Naive thymus-derived CD8-positive, alpha-beta T cell (primary cell): ENCODE results near the gene ABTB2. TPM values are rescaled to one million over a fixed set of nuclear protein-coding genes. Genes with fewer than 3 reads are reported as not detected.

Source experiments
- ATAC-seq, 2 donors: fragments of 150-1000 bp; cut with Tn5 transposase in 1 of 2; sonication (Bioruptor Pico), chemical (Tn5 transposase) in 1 of 2; 1 replicate in 1 of 2; 2 replicates in 1 of 2; pipeline ENCODE4 v1.10.0; 2021; ENCODE audit warnings: mild to moderate bottlenecking in 2 of 2, moderate library complexity in 2 of 2
- POLR2A ChIA-PET: fragments of 350-600 bp; sonication (Branson Sonifier 250); formaldehyde crosslinking; loops from one replicate; lab custom pipeline; 2021; ENCODE audit warnings: antibody characterized with exemption; lab: Charles Lee
- DNase-seq, 10 donors: peaks; one replicate each; pipeline versions ENCODE4 v3.0.0 to v3.0.0-alpha.2; 2020 to 2022
- H3K27ac Mint-ChIP-seq, 10 donors: one replicate each; pipeline ENCODE4 v1.8.0; 2020 to 2022; ENCODE audit warnings: mild to moderate bottlenecking in 10 of 10, mixed read lengths in 10 of 10, moderate library complexity in 4 of 10, inconsistent platforms in 1 of 10
- H3K27me3 Mint-ChIP-seq, 5 donors: one replicate each; pipeline ENCODE4 v1.8.0; 2021 to 2022; ENCODE audit warnings: mixed read lengths in 5 of 5
- H3K36me3 Mint-ChIP-seq, 3 donors: one replicate each; pipeline ENCODE4 v1.8.0; 2020 to 2022; ENCODE audit warnings: mixed read lengths in 3 of 3, mild to moderate bottlenecking in 2 of 3, inconsistent platforms in 1 of 3
- H3K4me1 Mint-ChIP-seq, 4 donors: one replicate each; pipeline ENCODE4 v1.8.0; 2021 to 2022; ENCODE audit warnings: mixed read lengths in 4 of 4
- H3K4me3 Mint-ChIP-seq, 10 donors: one replicate each; pipeline ENCODE4 v1.8.0; 2020 to 2022; ENCODE audit warnings: mild to moderate bottlenecking in 10 of 10, mixed read lengths in 10 of 10, moderate library complexity in 6 of 10, inconsistent platforms in 1 of 10
- H3K9me3 Mint-ChIP-seq, 9 donors: one replicate each; pipeline ENCODE4 v1.8.0; 2020 to 2022; ENCODE audit warnings: mixed read lengths in 9 of 9, mild to moderate bottlenecking in 3 of 9, inconsistent platforms in 1 of 9, moderate library complexity in 1 of 9
- polyA plus RNA-seq, 3 donors: library from polyadenylated mRNA; unstranded; fragments of 300-500 nt; fragmentation: Illumina TruSeq; gene quantifications; one replicate each; pipeline ENCODE4 v1.2.3, GENCODE V29; 2021
- total RNA-seq, 8 experiments: library from RNA in 2 of 8; stranded (reverse) in 2 of 8; gene quantifications; one replicate each; pipeline ENCODE4 v1.2.3 and lab custom pipeline; 2021 to 2026

The ABTB2 gene
- total and polyA plus RNA-seq, 5 experiments from 2014 or later: 0.05 to 0.81 (median 0.69) TPM; not detected in 2

DNA sequence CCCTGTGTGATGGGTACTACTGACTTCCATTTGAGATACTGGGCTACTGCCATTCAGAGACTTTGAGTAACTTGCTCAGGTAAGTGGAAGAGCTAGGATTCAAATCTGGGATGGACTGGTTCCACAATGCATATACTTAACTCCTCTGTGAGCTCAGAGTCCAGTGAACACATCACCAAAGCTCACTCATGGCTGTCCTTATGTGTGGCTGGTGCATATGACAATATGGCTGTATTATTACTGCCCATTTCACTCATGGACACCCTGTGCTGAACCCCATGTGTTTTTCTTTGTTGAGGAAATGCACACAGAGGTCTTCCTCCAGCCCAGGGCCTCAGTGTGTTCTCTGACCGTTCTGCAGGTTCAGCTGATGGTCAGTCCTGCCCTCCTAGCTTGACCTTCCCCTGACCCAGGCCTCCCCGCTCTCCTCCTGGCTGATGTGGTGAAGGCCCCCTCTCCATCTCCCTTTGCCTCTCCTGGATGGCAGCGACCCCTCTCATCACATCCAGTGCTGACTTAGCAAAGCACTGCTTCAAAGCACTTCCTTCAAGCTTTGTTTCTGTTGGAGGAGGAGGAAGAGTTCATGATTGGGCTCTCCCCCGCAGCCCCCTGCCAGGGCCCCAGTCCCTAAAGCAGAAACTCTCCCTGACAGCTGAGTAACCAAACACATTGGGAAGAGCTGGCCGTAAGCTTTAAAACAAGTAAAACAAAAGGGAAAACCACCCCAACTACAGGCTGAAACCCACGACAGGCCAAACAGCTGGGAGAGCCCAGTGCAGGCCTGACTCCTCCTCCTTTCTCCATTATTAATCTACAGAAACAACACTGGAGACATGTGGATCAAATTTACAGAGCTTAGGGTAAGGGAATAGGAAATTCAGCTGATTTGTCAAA lies 151.2 kb downstream of the ABTB2 start:
- ATAC-seq (no peak), DNase-seq (peak in 1 of 10 donors; percentile 42)
- H3K27ac Mint-ChIP-seq: peak overlapping the region in 2 of 10 donors; percentile 66 to 80
- no peak overlapping the region for H3K4me3 Mint-ChIP-seq
- POLR2A ChIA-PET: no interaction called here
- peaks cover 0 to 7% (median 0%) of the 10 kb centered on the region in 5 donors for H3K27me3 Mint-ChIP-seq
- no peaks in the 10 kb centered on the region for H3K9me3 Mint-ChIP-seq
- H3K4me1 Mint-ChIP-seq: peaks cover 15 to 25% (median 20%) of the 10 kb centered on the region in 4 donors
- no peaks in the 10 kb centered on the region for H3K36me3 Mint-ChIP-seq

GRCh38 chr11:34205326-34206035 lies 152.3 kb downstream of the ABTB2 start:
- peaks cover 0 to 7% (median 0%) of the 10 kb centered on the region in 5 donors for H3K27me3 Mint-ChIP-seq
- H3K4me1 Mint-ChIP-seq: peaks cover 15 to 25% (median 20%) of the 10 kb centered on the region in 4 donors
- no peaks in the 10 kb centered on the region for H3K36me3 Mint-ChIP-seq
- no peak overlapping the region for H3K4me3 Mint-ChIP-seq
- DNase-seq (peak in 1 of 10 donors; percentile 9), ATAC-seq (no peak)
- H3K27ac Mint-ChIP-seq: peak overlapping the region in 1 of 10 donors; percentile 6
- POLR2A ChIA-PET: no interaction called here
- H3K9me3 Mint-ChIP-seq: no peaks in the 10 kb centered on the region

DNA sequence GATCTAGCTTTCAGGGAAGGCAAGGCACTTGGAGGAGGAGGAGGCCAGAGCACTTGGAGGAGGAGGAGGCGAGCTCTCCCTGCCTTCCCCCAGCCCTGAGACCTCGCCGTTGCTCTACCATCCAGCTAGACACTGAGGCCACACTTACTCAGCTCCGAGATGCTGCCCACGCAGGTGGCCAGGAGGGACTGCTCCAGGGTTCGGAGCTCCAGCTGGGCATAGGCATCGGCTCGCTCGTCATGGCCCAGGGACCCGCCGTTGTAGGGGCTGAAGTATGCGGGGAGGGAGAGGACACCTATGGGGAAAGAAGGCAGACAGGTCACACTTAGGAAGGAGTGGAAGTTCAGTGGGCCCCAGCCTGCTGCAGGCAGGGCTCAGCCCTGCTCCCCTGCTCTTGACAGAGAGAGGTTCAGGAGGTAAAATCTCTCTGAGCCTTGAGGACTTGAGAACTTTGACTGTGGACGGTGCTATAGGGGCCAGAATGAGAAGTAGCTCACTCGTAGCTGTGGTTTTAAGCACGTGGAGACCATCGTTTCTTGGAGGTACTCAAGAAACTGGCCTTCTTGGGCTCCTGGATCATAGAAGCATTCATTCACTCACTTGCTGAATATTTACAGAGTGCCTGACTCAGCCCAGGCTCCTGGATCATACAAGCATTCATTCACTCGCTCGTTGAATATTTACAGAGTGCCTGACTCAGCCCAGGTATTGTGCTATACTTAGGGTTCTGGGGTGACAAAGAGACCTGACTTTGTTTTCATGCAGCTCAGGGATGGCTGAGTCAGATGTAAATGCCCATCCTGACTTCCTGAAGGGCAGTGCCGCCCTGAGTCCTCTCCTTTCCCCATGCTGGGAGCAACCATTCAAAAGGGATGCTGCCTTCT lies 153.2 kb downstream of the ABTB2 start:
- Mint-ChIP-seq H3K27me3 (peaks cover 0 to 7% (median 0%) of the 10 kb centered on the region in 5 donors), H3K4me1 (peaks cover 15 to 25% (median 20%) of the 10 kb centered on the region in 4 donors), H3K36me3 (no peaks in the 10 kb centered on the region), H3K9me3 (no peaks in the 10 kb centered on the region), H3K4me3 (no peak overlapping the region), H3K27ac (peak overlapping the region in 3 of 10 donors; percentile 6 to 72 (median 16))
- DNase-seq: peak in 1 of 10 donors; percentile 47
- POLR2A ChIA-PET: no interaction called here
- ATAC-seq: no peak

DNA sequence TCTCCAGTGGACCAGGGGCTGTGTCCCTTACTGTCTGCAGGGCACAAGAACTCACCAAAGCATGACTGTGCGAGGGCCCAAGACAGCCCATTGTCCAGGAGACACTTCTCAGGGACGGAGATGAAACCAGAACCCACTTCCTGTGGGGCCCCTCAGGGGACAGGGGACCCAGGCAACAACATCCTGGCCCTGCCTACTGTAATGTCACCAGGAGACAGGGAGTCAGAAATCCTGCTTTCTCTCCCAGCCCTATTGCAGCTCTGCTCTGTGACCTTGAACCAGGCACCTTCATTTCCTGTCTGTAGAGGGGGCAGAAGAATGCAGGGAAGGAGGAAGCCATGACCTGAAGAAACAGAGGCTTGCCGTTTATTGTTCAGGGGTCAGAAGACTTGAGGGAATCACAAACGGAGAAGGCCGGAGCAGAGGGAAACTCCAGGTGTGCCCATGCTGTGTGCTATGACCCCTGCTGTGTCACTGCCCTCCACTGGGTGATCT lies 154.4 kb downstream of the ABTB2 start:
- H3K36me3 Mint-ChIP-seq: no peaks in the 10 kb centered on the region
- DNase-seq: no peak
- peaks cover 18 to 28% (median 22%) of the 10 kb centered on the region in 4 donors for H3K4me1 Mint-ChIP-seq
- H3K27ac Mint-ChIP-seq: peak overlapping the region in 4 of 10 donors; percentile 1 to 81 (median 22)
- peaks cover 0 to 7% (median 0%) of the 10 kb centered on the region in 5 donors for H3K27me3 Mint-ChIP-seq
- peak in 1 of 2 donors; percentile 35 for ATAC-seq
- no peaks in the 10 kb centered on the region for H3K9me3 Mint-ChIP-seq
- H3K4me3 Mint-ChIP-seq: peak overlapping the region in 2 of 10 donors; percentile 23 to 26
- POLR2A ChIA-PET: no interaction called here

GRCh38 chr11:34201129-34201528 lies 156.7 kb downstream of the ABTB2 start:
- H3K36me3 Mint-ChIP-seq: no peaks in the 10 kb centered on the region
- peaks cover 0 to 3% (median 0%) of the 10 kb centered on the region in 5 donors for H3K27me3 Mint-ChIP-seq
- POLR2A ChIA-PET: no interaction called here
- no peaks in the 10 kb centered on the region for H3K9me3 Mint-ChIP-seq
- peak overlapping the region in 1 of 10 donors; percentile 48 for H3K27ac Mint-ChIP-seq
- peaks cover 13 to 22% (median 18%) of the 10 kb centered on the region in 4 donors for H3K4me1 Mint-ChIP-seq
- no peak overlapping the region for H3K4me3 Mint-ChIP-seq
- ATAC-seq (no peak), DNase-seq (no peak)

DNA sequence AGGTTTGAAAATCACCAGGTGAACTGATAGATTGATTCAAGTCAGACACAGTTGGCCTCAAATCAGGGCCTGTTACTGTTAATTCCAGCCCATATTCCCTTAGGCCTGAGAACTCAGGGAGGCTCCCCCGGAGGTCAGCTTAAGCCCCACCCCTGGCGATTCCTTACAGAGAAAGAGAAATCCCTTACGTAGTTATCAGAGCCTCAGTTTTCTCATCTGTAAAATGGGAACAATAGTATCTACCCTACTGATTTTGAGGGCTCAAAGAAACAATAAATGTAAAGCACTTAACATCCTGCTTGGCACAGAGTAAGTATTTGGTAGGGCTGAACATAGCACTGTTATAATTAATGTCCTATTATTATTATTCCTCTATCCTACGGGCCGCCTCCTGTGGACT lies 158.3 kb downstream of the ABTB2 start:
- Mint-ChIP-seq H3K4me3 (no peak overlapping the region), H3K9me3 (no peaks in the 10 kb centered on the region), H3K36me3 (no peaks in the 10 kb centered on the region), H3K4me1 (peaks cover 13 to 22% (median 18%) of the 10 kb centered on the region in 4 donors), H3K27me3 (peaks cover 0 to 3% (median 0%) of the 10 kb centered on the region in 5 donors), H3K27ac (no peak overlapping the region)
- POLR2A ChIA-PET: no interaction called here
- DNase-seq (no peak), ATAC-seq (no peak)

GRCh38 chr11:34198523-34198922 lies 159.3 kb downstream of the ABTB2 start:
- Mint-ChIP-seq H3K4me3 (no peak overlapping the region), H3K36me3 (no peaks in the 10 kb centered on the region), H3K9me3 (no peaks in the 10 kb centered on the region), H3K27me3 (peaks cover 0 to 3% (median 0%) of the 10 kb centered on the region in 5 donors), H3K27ac (peak overlapping the region in 1 of 10 donors; percentile 18), H3K4me1 (peaks cover 6 to 15% (median 13%) of the 10 kb centered on the region in 4 donors)
- ATAC-seq (no peak), DNase-seq (no peak)
- POLR2A ChIA-PET: interaction anchor here (0.6 kb wide), 1 partner anchor 258 kb away, joined by 3 read pairs; no protein-coding TSS in a partner anchor

DNA sequence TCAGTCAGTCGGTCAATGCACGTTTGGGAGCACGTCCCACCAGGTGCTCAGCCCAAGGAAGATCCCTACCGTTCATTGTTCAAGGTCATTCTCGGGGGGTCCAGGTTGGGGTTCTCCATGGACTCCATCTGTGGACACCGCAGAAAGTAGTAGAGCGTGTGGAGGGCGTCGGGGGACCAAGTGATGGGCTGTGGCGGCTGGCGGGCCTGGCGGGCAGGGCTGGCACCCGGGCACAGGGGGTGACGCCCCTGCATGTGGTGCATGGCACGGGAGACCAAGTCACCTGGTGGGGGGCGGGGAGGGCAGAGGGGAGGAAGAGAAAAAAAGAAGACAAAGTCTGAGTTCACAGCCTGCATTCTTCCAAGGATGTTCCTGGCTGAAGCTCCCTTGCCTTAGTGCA lies 160.6 kb downstream of the ABTB2 start:
- H3K36me3 Mint-ChIP-seq: no peaks in the 10 kb centered on the region
- H3K4me1 Mint-ChIP-seq: peaks cover 0 to 10% (median 5%) of the 10 kb centered on the region in 4 donors
- H3K27me3 Mint-ChIP-seq: peaks cover 0 to 3% (median 0%) of the 10 kb centered on the region in 5 donors
- peak overlapping the region in 1 of 10 donors; percentile 85 for H3K27ac Mint-ChIP-seq
- POLR2A ChIA-PET: no interaction called here
- no peak for DNase-seq
- no peak overlapping the region for H3K4me3 Mint-ChIP-seq
- ATAC-seq: no peak
- no peaks in the 10 kb centered on the region for H3K9me3 Mint-ChIP-seq

DNA sequence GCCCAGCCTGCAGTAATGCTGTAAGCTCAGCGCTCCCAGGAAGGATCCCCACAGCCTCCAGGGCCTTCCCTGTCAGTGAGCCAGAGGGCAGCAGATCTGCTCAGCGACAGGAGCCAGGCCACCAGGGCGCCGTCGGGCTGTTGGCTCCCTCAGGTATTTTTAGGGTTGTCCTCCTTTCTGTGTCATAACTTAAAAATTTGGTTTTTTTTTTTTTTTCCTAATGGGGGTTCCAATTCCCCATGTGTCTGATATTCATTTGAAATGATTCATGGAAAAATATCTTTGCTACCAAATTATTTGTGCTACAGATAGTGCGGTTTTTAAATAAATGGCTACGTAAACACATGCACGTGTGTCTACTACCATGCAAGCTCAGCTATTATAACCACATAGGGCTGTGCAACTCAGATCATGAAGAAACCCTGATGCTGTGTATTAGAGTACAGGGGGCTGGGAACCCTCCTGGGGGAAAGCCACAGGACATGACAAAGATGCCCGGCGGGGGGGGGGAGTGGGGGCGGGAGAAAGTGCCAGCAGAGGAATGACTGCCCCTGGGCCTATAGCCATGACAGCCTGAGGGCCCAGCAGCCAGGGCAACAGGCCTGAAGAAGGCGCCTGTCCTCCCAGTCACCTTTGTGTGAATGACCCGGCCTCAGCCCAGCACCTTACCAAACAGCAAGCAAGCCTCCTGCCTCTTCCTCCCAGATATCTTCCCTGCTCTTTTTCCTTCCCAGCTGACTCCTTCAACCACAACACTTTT lies 163.1 kb downstream of the ABTB2 start:
- Mint-ChIP-seq H3K4me1 (peaks cover 0 to 10% (median 4%) of the 10 kb centered on the region in 4 donors), H3K4me3 (no peak overlapping the region), H3K36me3 (no peaks in the 10 kb centered on the region), H3K27me3 (no peaks in the 10 kb centered on the region), H3K27ac (peak overlapping the region in 1 of 10 donors; percentile 35), H3K9me3 (no peaks in the 10 kb centered on the region)
- no peak for DNase-seq
- POLR2A ChIA-PET: no interaction called here
- no peak for ATAC-seq

DNA sequence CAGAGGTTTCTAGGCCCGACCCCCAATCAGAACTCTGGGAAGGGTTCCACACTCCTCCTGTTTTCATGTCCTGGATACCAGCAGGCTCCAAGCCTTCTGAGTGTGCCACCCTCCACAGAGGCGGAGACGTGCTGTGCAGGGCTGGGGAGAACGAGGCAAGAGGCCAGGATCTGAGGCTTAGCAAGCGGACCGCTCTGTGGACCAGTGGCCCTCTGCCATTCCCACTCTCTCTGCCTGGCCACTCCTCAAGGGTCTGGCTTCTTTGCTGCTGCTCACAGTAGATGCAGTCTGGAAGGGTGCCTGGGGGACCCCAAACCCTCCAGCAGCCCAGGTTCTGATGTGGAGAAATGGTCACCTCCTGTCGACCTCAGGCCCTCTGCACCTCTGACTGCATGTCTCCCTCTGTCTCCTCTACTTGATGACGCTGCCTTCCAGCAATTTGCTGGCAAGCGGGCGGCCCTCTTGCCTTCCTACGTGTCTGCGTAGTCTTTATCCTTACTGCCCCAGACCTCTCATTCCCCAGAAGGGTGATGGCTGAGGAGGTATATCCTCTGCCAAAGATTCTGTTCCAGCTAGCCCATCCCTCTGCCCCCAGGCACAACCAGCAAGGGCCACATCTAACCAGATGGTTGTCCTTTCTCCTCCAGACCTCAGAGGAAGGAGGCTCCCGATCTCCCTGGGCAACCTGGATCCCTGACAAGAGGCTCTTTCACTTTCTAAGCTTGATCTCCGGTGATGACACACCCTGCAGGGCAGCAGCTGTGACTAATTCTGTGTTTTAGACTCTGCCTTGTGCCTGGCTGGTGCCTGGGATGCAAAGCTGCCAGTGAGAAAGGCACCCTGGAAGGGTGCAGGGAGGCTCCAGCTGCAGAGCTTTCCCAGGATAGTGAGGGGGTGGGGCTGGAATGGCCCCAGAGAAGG lies 165.1 kb downstream of the ABTB2 start:
- Mint-ChIP-seq H3K27me3 (no peaks in the 10 kb centered on the region), H3K9me3 (no peaks in the 10 kb centered on the region), H3K27ac (no peak overlapping the region), H3K4me1 (peaks cover 0 to 1% (median 0%) of the 10 kb centered on the region in 4 donors), H3K4me3 (no peak overlapping the region), H3K36me3 (no peaks in the 10 kb centered on the region)
- ATAC-seq (no peak), DNase-seq (no peak)
- POLR2A ChIA-PET: no interaction called here

DNA sequence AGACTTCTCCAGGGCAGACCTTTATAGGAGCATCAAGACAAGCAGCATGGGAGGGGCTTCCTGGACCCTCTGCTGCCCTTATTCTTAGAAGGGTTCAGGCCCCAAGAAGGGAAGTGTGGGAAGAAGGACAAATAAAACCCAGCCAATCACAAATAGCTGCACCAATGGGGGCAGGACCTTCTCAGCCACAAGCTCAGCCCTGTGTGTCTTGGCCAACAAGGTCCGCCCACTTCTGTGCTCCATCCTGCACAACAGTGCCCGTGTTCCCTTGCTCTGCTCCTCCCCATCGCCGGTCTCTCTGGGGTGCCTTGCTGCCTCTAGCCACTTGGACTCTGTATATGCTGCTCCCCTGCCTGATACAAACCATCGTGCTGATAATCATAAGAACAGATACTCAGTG lies 166.2 kb downstream of the ABTB2 start:
- H3K27me3 Mint-ChIP-seq: no peaks in the 10 kb centered on the region

More for the DNA sequence above, 166.2 kb downstream of the ABTB2 start:
- no peak overlapping the region for H3K27ac Mint-ChIP-seq
- no peaks in the 10 kb centered on the region for H3K36me3 Mint-ChIP-seq
- H3K9me3 Mint-ChIP-seq: no peaks in the 10 kb centered on the region
- DNase-seq: no peak
- H3K4me1 Mint-ChIP-seq: no peaks in the 10 kb centered on the region
- POLR2A ChIA-PET: no interaction called here
- H3K4me3 Mint-ChIP-seq: no peak overlapping the region
- ATAC-seq: no peak
